Choroid plexus epithelial cell (primary cell): ENCODE measurements around the gene DPYD.

Experiments used
- DNase-seq: peaks from one replicate; pipeline ENCODE4 v3.0.0-alpha.2; 2010; ENCODE audit warnings: low read depth
- H3K4me3 ChIP-seq: 2 replicates; pipeline ENCODE4 v1.5.1; 2011; ENCODE audit warnings: low read depth, mild to moderate bottlenecking, control low read depth, low read length, moderate library complexity
- CTCF ChIP-seq: conservative IDR thresholded peaks from 2 replicates; pipeline ENCODE4 v1.5.1; 2011; ENCODE audit warnings: low read depth, mild to moderate bottlenecking, control low read depth, inconsistent platforms, low read length, moderate library complexity

DPYD gene

DNA sequence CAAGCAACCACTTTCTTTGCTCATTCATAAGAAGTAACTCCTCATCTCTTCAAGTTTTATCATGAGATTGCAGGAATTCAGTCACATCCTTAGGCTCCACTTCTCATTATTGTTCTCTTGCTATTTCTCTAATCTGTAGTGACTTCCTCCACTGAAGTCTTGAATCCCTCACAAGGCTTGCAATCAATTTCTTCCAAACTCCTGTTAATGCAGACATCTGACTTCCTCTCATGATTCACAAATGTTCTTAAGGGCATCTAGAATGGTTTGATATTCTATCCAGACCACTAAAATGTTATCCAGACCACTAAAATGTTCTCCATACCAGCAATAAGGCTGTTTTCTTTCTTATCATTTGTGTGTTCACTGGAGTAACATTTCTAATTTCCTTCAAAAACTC, 528.1 kb downstream of the DPYD start:
- no peak overlapping the region for H3K4me3 ChIP-seq
- DNase-seq: no peak

DNA sequence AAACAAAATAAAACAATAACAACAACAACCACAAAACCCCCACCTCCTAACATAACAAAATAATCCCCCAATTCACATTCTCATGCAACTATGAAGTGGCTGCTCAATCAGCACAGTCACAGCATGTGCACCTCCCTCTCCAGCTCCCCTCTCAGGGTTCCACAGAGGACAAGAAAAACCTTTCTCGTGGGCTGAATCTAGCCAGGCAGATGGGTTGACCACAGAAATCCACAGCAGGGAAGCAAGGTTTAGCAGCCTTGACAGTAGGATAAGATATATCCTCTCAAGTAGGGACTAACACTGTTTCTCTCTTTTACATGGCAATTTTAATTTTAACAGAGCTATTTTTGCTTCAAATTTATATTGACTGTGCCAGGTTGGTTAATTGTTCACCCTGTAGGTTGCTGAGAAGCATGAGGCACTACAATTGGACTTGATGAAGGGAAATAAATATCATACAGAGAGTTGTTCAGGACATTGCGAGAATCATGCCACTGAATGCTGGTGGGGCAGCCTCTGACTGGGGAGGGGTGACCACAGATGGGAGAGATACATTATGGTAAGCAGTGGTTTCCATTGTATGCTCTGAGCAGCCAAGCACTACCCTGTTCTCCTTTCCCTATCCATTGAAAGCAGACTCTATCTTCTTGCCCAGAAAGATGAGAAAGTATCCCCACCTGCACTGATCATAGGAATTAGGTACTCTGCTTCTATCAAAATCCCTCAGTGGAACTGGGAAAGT, 535.1 kb downstream of the DPYD start:
- DNase-seq: peak; percentile 67
- TF ChIP-seq CTCF: no peak
- H3K4me3 ChIP-seq: no peak overlapping the region

More for the DNA sequence above, 528.1 kb downstream of the DPYD start:
- no peak for TF ChIP-seq CTCF

GRCh38 chr1:97384294-97384968, 536.4 kb downstream of the DPYD start:
- H3K4me3 ChIP-seq: no peak overlapping the region
- no peak for TF ChIP-seq CTCF
- peak; percentile 70 for DNase-seq

GRCh38 chr1:97383797-97384196, 537.0 kb downstream of the DPYD start:
- DNase-seq: no peak
- TF ChIP-seq CTCF: no peak
- no peak overlapping the region for H3K4me3 ChIP-seq

DNA sequence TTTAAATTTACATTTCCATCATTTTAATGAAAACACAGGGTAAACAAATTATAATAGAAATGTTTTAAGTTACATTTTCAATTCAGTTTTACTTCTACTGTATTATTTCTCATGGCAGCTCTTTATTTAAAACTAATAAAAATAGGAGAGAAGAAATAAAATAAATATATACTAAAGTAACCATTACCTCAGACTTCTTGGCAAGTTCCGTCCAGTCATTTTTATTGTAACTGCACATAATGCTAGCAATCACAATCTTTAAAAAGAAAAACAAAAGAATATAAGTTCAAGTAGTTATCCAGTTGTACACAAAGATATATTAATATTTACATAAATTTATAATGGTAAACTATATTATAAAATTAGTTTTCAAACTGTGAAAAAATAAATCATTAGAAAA, 538.6 kb downstream of the DPYD start:
- TF ChIP-seq CTCF: no peak
- no peak for DNase-seq
- no peak overlapping the region for H3K4me3 ChIP-seq

DNA sequence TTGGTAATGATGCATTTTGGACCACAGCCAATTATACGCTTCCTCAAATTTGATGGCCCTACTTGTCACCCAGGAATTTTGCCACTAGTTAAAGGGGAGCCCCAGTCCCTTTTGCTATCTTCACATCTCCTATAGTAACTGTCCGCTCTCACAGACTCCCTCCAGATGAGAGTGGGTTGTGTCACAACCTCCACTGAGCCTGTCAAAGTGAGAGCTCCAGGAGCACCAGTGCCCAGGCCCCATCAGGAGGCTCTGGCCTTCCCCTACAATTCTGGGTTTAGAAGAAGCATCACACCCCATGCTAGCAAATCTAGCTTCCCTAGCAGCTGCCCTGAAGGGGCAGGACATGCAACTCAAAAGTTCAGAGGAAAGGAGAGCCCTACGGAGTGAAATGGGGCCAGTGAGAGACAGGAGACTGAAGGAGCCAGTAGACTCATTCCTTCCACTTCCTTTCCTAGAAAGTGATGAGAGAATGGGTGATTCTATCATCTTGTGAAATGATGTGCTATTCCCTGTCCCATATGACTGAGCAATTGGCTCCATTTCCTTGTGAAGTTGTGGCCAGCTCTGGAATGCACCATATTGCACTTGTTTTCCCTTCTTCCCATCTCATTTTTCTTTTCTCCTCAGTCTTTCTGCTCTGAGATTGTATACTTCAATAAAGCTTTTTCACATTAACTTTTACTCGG, 541.3 kb downstream of the DPYD start:
- TF ChIP-seq CTCF: no peak
- peak; percentile 88 for DNase-seq
- no peak overlapping the region for H3K4me3 ChIP-seq
